ENCODE data around the gene GMDS.

The GMDS gene

GRCh38 chr6:1991332-1991878, 254.0 kb downstream of the GMDS start:
- no peak for DNase-seq

GRCh38 chr6:1988843-1989242, 256.6 kb downstream of the GMDS start:
- DNase-seq, result no peak

- no peak for DNase-seq
Measured at GRCh38 chr6:1987640-1988039, 257.8 kb downstream of the GMDS start.

- DNase-seq, result no peak
Measured at GRCh38 chr6:1986454-1987243, 258.8 kb downstream of the GMDS start.

GRCh38 chr6:1984346-1984994, 260.9 kb downstream of the GMDS start:
- DNase-seq, result no peak

GRCh38 chr6:1983850-1984249, 261.6 kb downstream of the GMDS start:
- no peak for DNase-seq

GRCh38 chr6:1972962-1973361, 272.4 kb downstream of the GMDS start:
- DNase-seq, result no peak

- no peak for DNase-seq
Measured at GRCh38 chr6:1971612-1972011, 273.8 kb downstream of the GMDS start.

- DNase-seq, result no peak
Measured at GRCh38 chr6:1970151-1970561, 275.2 kb downstream of the GMDS start.

- no peak for DNase-seq
Measured at GRCh38 chr6:1966713-1967112, 278.7 kb downstream of the GMDS start.

- DNase-seq, result no peak
Measured at GRCh38 chr6:1965596-1966224, 279.7 kb downstream of the GMDS start.

- no peak for DNase-seq
Measured at GRCh38 chr6:1963596-1963995, 281.8 kb downstream of the GMDS start.

GRCh38 chr6:1962201-1962600, 283.2 kb downstream of the GMDS start:
- DNase-seq, result no peak

GRCh38 chr6:1960486-1961142, 284.8 kb downstream of the GMDS start:
- DNase-seq, result no peak

- no peak for DNase-seq
Measured at GRCh38 chr6:1958257-1958656, 287.1 kb downstream of the GMDS start.

- no peak for DNase-seq
Measured at GRCh38 chr6:1957746-1958145, 287.7 kb downstream of the GMDS start.

- no peak for DNase-seq
Measured at GRCh38 chr6:1952740-1953360, 292.6 kb downstream of the GMDS start.

- no peak for DNase-seq
Measured at GRCh38 chr6:1950631-1951030, 294.8 kb downstream of the GMDS start.

GRCh38 chr6:1949538-1949937, 295.9 kb downstream of the GMDS start:
- no peak for DNase-seq

- DNase-seq, result no peak
Measured at GRCh38 chr6:1947922-1948321, 297.5 kb downstream of the GMDS start.

- DNase-seq, result no peak
Measured at GRCh38 chr6:1946583-1946982, 298.8 kb downstream of the GMDS start.

Data from nucleus accumbens (tissue), 56 donors.